Neural progenitor cell (in vitro differentiated cells): ENCODE results near the gene RHBDD3. TPM values are rescaled to one million over a fixed set of nuclear protein-coding genes. Genes with fewer than 3 reads are reported as not detected.

ENCODE experiments used
- DNase-seq: peaks from one replicate; pipeline ENCODE4 v3.0.0-alpha.2; 2016; ENCODE audit warnings: low spot score
- H2AFZ ChIP-seq: fragments of 200-600 bp; sonication (generic); replicated peaks from 2 replicates; pipeline ENCODE4 v1.6.1; 2016; ENCODE audit warnings: antibody characterized with exemption
- H3F3A ChIP-seq: fragments of 200-600 bp; sonication (generic); 2 replicates; pipeline ENCODE4 v1.6.1; 2016; ENCODE audit warnings: antibody characterized with exemption, low read depth
- H3K27ac ChIP-seq: fragments of 200-600 bp; sonication (generic); 2 replicates; pipeline ENCODE4 v1.5.1; 2016; ENCODE audit warnings: mild to moderate bottlenecking
- H3K27me3 ChIP-seq: fragments of 200-600 bp; sonication (generic); 2 replicates; pipeline ENCODE4 v1.6.1; 2016; ENCODE audit warnings: mild to moderate bottlenecking, moderate library complexity
- H3K36me3 ChIP-seq: fragments of 200-600 bp; sonication (generic); 2 replicates; pipeline ENCODE4 v1.5.1; 2016
- H3K4me1 ChIP-seq: fragments of 200-600 bp; sonication (generic); 2 replicates; pipeline ENCODE4 v1.6.1; 2016; ENCODE audit warnings: mixed run types
- H3K4me2 ChIP-seq: fragments of 200-600 bp; sonication (generic); 2 replicates; pipeline ENCODE4 v1.6.1; 2016
- H3K4me3 ChIP-seq: fragments of 200-600 bp; sonication (generic); 2 replicates; pipeline ENCODE4 v1.5.1; 2016
- H3K79me2 ChIP-seq: fragments of 200-600 bp; sonication (generic); 2 replicates; pipeline ENCODE4 v1.6.1; 2016; ENCODE audit warnings: low read depth
- H3K9ac ChIP-seq: fragments of 200-600 bp; sonication (generic); 2 replicates; pipeline ENCODE4 v1.6.1; 2016
- H3K9me3 ChIP-seq: fragments of 200-600 bp; sonication (generic); 2 replicates; pipeline ENCODE4 v1.5.1; 2016; ENCODE audit warnings: low read depth
- H4K20me1 ChIP-seq: fragments of 200-600 bp; sonication (generic); 2 replicates; pipeline ENCODE4 v1.6.1; 2016; ENCODE audit warnings: low read depth
- H3K27ac Mint-ChIP-seq: 3 replicates; pipeline ENCODE4 v1.8.0; 2021; ENCODE audit warnings: mixed read lengths
- H3K27me3 Mint-ChIP-seq: 2 replicates; pipeline ENCODE4 v1.8.0; 2022; ENCODE audit warnings: low read depth, mild to moderate bottlenecking, inconsistent platforms, moderate library complexity, mixed read lengths; ENCODE audit not compliant: insufficient read depth
- H3K36me3 Mint-ChIP-seq: 3 replicates; pipeline ENCODE4 v1.8.0; 2021; ENCODE audit warnings: mixed read lengths
- H3K4me1 Mint-ChIP-seq: 3 replicates; pipeline ENCODE4 v1.8.0; 2021; ENCODE audit warnings: mixed read lengths
- H3K4me3 Mint-ChIP-seq: 3 replicates; pipeline ENCODE4 v1.8.0; 2021; ENCODE audit warnings: mild to moderate bottlenecking, moderate library complexity, mixed read lengths
- H3K9me3 Mint-ChIP-seq: 3 replicates; pipeline ENCODE4 v1.8.0; 2020; ENCODE audit warnings: mixed read lengths
- EZH2 ChIP-seq: fragments of 200-600 bp; sonication (generic); IDR thresholded peaks from 2 replicates; pipeline ENCODE4 v1.6.1; 2017; ENCODE audit warnings: antibody characterized with exemption, mild to moderate bottlenecking, moderate library complexity
- EZH2phosphoT487 ChIP-seq: fragments of 200-600 bp; sonication (generic); IDR thresholded peaks from 2 replicates; pipeline ENCODE4 v1.6.1; 2017; ENCODE audit warnings: antibody characterized with exemption
- total RNA-seq: library from RNA; depleted of rRNA; stranded (reverse); fragments of >200 nt; gene quantifications from 2 replicates; pipeline ENCODE4 v1.2.3, GENCODE V29; 2015; ENCODE audit warnings: low replicate concordance
- TF ChIP-seq, protein P1 (sequence below): fragments of 200-600 bp; sonication (generic); IDR thresholded peaks from 2 replicates; pipeline ENCODE4 v1.5.1; 2017; ENCODE audit warnings: antibody characterized with exemption, mild to moderate bottlenecking

RHBDD3 gene
- total RNA-seq, 1 donor from 2014 or later, result 16.3 TPM

DNA sequence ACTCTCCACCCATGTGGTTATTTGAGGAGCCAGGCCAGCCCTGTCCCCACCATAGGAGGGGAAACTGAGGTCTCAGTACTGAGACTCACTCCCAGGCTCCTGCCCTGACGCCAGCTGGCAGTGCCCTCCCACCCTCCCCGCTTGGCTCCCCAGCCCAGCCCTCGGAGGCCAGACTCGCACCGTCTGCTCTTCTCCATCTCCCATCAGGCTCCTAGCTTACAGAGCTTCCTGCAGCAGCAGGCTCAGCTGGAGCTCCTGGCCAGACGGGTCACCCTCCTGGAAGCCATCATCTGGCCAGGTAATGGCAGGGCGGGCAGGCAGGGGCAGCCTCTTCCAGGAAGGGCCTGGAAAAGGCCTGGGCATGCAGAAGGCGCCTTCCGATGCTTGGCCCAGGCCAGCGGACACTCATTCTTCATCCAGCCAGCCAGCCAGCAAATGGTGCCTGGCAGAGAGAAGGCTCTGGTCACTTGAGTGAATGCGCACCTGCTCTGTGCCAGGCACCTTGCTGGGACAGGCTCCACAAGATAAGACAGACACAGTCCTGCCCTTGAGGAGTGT lies 12.6 kb downstream of the RHBDD3 start:
- H3K27ac ChIP-seq, result no peak overlapping the region
- peaks cover 3% of the 10 kb centered on the region for H4K20me1 ChIP-seq
- no peaks in the 10 kb centered on the region for H3K27me3 Mint-ChIP-seq
- H3K27ac Mint-ChIP-seq, result peak overlapping the region; percentile 4
- TF ChIP-seq EZH2, result no peak
- TF ChIP-seq, protein P1, sequence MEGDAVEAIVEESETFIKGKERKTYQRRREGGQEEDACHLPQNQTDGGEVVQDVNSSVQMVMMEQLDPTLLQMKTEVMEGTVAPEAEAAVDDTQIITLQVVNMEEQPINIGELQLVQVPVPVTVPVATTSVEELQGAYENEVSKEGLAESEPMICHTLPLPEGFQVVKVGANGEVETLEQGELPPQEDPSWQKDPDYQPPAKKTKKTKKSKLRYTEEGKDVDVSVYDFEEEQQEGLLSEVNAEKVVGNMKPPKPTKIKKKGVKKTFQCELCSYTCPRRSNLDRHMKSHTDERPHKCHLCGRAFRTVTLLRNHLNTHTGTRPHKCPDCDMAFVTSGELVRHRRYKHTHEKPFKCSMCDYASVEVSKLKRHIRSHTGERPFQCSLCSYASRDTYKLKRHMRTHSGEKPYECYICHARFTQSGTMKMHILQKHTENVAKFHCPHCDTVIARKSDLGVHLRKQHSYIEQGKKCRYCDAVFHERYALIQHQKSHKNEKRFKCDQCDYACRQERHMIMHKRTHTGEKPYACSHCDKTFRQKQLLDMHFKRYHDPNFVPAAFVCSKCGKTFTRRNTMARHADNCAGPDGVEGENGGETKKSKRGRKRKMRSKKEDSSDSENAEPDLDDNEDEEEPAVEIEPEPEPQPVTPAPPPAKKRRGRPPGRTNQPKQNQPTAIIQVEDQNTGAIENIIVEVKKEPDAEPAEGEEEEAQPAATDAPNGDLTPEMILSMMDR, result no peak
- no peak for TF ChIP-seq EZH2phosphoT487
- peaks cover 8% of the 10 kb centered on the region for H3K4me1 ChIP-seq
- no peaks in the 10 kb centered on the region for H3K9me3 Mint-ChIP-seq
- no peak overlapping the region for H3K4me3 ChIP-seq
- H3K79me2 ChIP-seq, result no peaks in the 10 kb centered on the region
- H3K4me1 Mint-ChIP-seq, result no peaks in the 10 kb centered on the region
- no peak overlapping the region for H3K4me3 Mint-ChIP-seq
- no peaks in the 10 kb centered on the region for H3F3A ChIP-seq
- DNase-seq, result no peak
- H3K9me3 ChIP-seq, result no peaks in the 10 kb centered on the region
- H3K36me3 Mint-ChIP-seq, result peaks cover 7% of the 10 kb centered on the region
- H3K27me3 ChIP-seq, result no peaks in the 10 kb centered on the region
- H2AFZ ChIP-seq, result no peak overlapping the region
- no peaks in the 10 kb centered on the region for H3K36me3 ChIP-seq
- no peak overlapping the region for H3K9ac ChIP-seq
- H3K4me2 ChIP-seq, result no peak overlapping the region

DNA sequence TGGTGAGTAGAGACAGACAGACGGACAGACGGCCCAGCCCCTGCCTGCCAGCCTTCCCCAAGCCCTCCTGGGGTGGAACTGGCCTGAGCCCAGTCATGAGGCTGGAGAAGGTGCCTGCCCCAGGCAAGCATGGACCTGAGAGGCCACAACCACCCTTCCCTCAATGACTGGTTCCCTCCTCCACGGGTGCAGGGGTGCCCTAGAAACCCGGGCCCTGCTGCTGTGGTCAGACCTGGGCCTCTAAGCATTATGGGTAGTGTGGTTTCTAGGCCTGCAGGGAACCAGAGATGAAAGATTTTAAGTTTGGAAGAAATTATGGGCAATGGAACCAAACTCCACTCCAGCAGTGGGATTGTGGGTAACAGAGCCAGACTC lies 13.5 kb downstream of the RHBDD3 start:
- H3K27ac ChIP-seq, result no peak overlapping the region
- H4K20me1 ChIP-seq, result no peaks in the 10 kb centered on the region
- H3K4me2 ChIP-seq, result no peak overlapping the region

DNA sequence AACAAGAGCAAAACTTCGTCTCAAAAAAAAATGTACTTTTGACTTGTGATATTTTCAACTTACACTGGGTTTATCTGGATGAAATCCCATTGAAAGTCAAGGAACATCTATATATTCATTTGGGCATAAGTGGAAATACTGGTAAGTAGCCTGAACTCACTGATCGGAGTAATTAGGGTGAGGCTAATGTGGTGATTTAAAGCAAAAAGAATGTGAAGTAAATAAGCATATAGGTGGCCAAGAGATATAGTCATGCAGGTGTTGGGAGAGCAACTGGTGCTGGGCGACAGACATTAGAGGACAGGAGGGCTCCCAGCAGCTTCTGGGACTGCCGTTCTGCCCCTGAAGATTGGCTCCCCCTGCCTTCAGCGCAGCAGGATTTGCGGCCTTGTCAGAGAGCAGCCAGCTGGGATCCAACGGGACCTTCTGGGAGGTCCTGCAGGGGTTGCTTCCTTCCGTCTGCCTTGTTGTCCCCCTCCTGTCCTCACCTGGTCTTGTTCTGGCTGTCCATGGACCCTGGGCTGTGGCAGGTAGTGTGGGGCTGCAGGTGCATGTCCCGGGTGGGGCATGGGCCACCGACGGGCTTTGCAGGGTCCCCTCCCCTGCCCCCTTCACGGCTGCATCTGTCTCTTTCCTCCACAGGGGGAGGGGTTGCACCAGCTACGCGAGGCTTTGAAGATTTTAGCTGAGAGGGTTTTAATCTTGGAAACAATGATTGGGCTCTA lies 14.1 kb downstream of the RHBDD3 start:
- H3K4me3 Mint-ChIP-seq, result no peak overlapping the region
- Histone ChIP-seq H3K9ac (no peak overlapping the region), H3K4me1 (peaks cover 8% of the 10 kb centered on the region), H3K4me3 (no peak overlapping the region), H2AFZ (no peak overlapping the region), H3K27ac (no peak overlapping the region), H3K27me3 (no peaks in the 10 kb centered on the region), H3K9me3 (no peaks in the 10 kb centered on the region), H3K79me2 (no peaks in the 10 kb centered on the region), H3K36me3 (no peaks in the 10 kb centered on the region), H3F3A (no peaks in the 10 kb centered on the region), H4K20me1 (no peaks in the 10 kb centered on the region), H3K4me2 (no peak overlapping the region)
- H3K36me3 Mint-ChIP-seq, result peaks cover 11% of the 10 kb centered on the region
- H3K9me3 Mint-ChIP-seq, result no peaks in the 10 kb centered on the region
- TF ChIP-seq, protein P1, result no peak
- no peak for TF ChIP-seq EZH2
- no peak for TF ChIP-seq EZH2phosphoT487
- DNase-seq, result peak; percentile 19
- no peaks in the 10 kb centered on the region for H3K27me3 Mint-ChIP-seq
- no peaks in the 10 kb centered on the region for H3K4me1 Mint-ChIP-seq
- no peak overlapping the region for H3K27ac Mint-ChIP-seq

More for the DNA sequence above, 13.5 kb downstream of the RHBDD3 start:
- Mint-ChIP-seq H3K27me3 (no peaks in the 10 kb centered on the region), H3K4me3 (no peak overlapping the region), H3K9me3 (no peaks in the 10 kb centered on the region), H3K27ac (no peak overlapping the region), H3K36me3 (peaks cover 8% of the 10 kb centered on the region), H3K4me1 (no peaks in the 10 kb centered on the region)
- Histone ChIP-seq H3K4me3 (no peak overlapping the region), H3K27me3 (no peaks in the 10 kb centered on the region), H3K36me3 (no peaks in the 10 kb centered on the region), H3K9ac (no peak overlapping the region), H3F3A (no peaks in the 10 kb centered on the region), H3K4me1 (peaks cover 8% of the 10 kb centered on the region), H2AFZ (no peak overlapping the region), H3K79me2 (no peaks in the 10 kb centered on the region), H3K9me3 (no peaks in the 10 kb centered on the region)
- TF ChIP-seq, protein P1, result no peak
- no peak for TF ChIP-seq EZH2phosphoT487
- no peak for TF ChIP-seq EZH2
- no peak for DNase-seq
